Testis (tissue), 3 donors: Measurements from ENCODE around the gene MPC1. TPM values are rescaled to one million over a fixed set of nuclear protein-coding genes. Genes with fewer than 3 reads are reported as not detected.
"Not testable (repeated sequence)": the region's sequence is repeated elsewhere in the genome, so short reads cannot be mapped to it uniquely, and the experiment has no call there.

Experiments used
- DNase-seq: peaks from one replicate; pipeline ENCODE4 v3.0.0-alpha.2; 2019
- H3K27ac ChIP-seq, 2 donors: fragments of 200-600 bp; sonication (generic); one replicate each; pipeline ENCODE4 v1.5.1; 2019
- H3K27me3 ChIP-seq: fragments of 200-600 bp; sonication (generic); one replicate; pipeline ENCODE4 v1.5.1; 2019
- H3K36me3 ChIP-seq: fragments of 200-600 bp; sonication (generic); one replicate; pipeline ENCODE4 v1.5.1; 2017; ENCODE audit warnings: low read depth; ENCODE audit errors: missing control alignments
- H3K4me1 ChIP-seq: fragments of 200-600 bp; sonication (generic); one replicate; pipeline ENCODE4 v1.5.1; 2019
- H3K4me3 ChIP-seq, 2 donors: fragments of 200-600 bp; sonication (generic); one replicate each; pipeline ENCODE4 v1.5.1; 2017 to 2019
- H3K9me3 ChIP-seq: fragments of 200-600 bp; sonication (generic); one replicate; pipeline ENCODE4 v1.5.1; 2017
- CTCF ChIP-seq, 3 experiments: fragments of 450-650 bp in 2 of 3; fragments of 200-600 bp in 1 of 3; sonication (generic) in 1 of 3; IDR thresholded peaks; one replicate each; pipeline ENCODE4 v1.5.1; 2016 to 2019; ENCODE audit warnings: antibody characterized with exemption in 3 of 3, mild to moderate bottlenecking in 2 of 3, moderate library complexity in 1 of 3
- POLR2A ChIP-seq: fragments of 450-650 bp; IDR thresholded peaks from one replicate; pipeline ENCODE4 v1.6.1; 2017; ENCODE audit warnings: antibody characterized with exemption, mild to moderate bottlenecking, moderate library complexity
- whole genome bisulfite sequencing, 2 donors: methylation state at CpG; one replicate each; pipeline ENCODE4 v1.1.5; 2018; 5-methylcytosine and 5-hydroxymethylcytosine counted together
- intact Hi-C: fragments of 100-400 bp; cut with DNase I; formaldehyde crosslinking; loops from one replicate; pipeline ENCODE4 v1.15.1; 2023; ENCODE audit warnings: low total_unique reads
- polyA plus RNA-seq: library from polyadenylated mRNA; stranded (reverse); fragments of 350-450 nt; fragmentation: Illumina TruSeq; extraction: RNeasy Lipid Tissue Mini Kit (QIAGEN cat#74804); gene quantifications from one replicate; pipeline ENCODE4 v1.2.3, GENCODE V29; 2014; ENCODE audit warnings: low read depth, low replicate concordance; ENCODE audit not compliant: insufficient read depth
- total RNA-seq, 2 donors: library from RNA; depleted of rRNA; stranded (reverse); fragments of >200 nt; gene quantifications; one replicate each; pipeline ENCODE4 v1.2.3, GENCODE V29; 2016

Gene MPC1
- total and polyA plus RNA-seq, 3 donors from 2014 or later: 22.5 to 54.2 (median 24.0) TPM

- Histone ChIP-seq H3K36me3 (no peaks in the 10 kb centered on the region), H3K4me3 (no peak overlapping the region), H3K4me1 (peaks cover 5% of the 10 kb centered on the region), H3K9me3 (no peaks in the 10 kb centered on the region), H3K27ac (no peak overlapping the region), H3K27me3 (no peaks in the 10 kb centered on the region)
- no peak for TF ChIP-seq POLR2A
- TF ChIP-seq CTCF (IDR thresholded peaks at IDR 0.05): no peak
- intact Hi-C loops: no loop called here
- no peak for DNase-seq
- 75 to 81% methylated on average over 5 of the region's 5 CpGs for WGBS, 2 donors
These were observed 5.0 kb upstream of the MPC1 start for GRCh38 chr6:166387642-166388289.

- H3K4me3 ChIP-seq, H3K27me3 ChIP-seq, H3K27ac ChIP-seq, intact Hi-C loops, H3K9me3 ChIP-seq, H3K4me1 ChIP-seq, DNase-seq, H3K36me3 ChIP-seq: not testable (repeated sequence)
- WGBS, 2 donors: 96 to 97% methylated on average over 9 of the region's 9 CpGs
These were observed 4.4 kb upstream of the MPC1 start for GRCh38 chr6:166387098-166387497.

GRCh38 chr6:166386111-166386510 lies 3.4 kb upstream of the MPC1 start:
- no peak overlapping the region for H3K4me3 ChIP-seq
- no peaks in the 10 kb centered on the region for H3K36me3 ChIP-seq
- no peak for DNase-seq
- TF ChIP-seq POLR2A: no peak
- no peak for TF ChIP-seq CTCF (IDR thresholded peaks at IDR 0.05)
- H3K4me1 ChIP-seq: peaks cover 5% of the 10 kb centered on the region
- H3K27ac ChIP-seq: no peak overlapping the region
- intact Hi-C loops: no loop called here
- WGBS, 2 donors: 93 to 95% methylated on average over 9 of the region's 9 CpGs
- no peaks in the 10 kb centered on the region for H3K27me3 ChIP-seq
- H3K9me3 ChIP-seq: no peaks in the 10 kb centered on the region

- DNase-seq, H3K9me3 ChIP-seq, intact Hi-C loops, H3K36me3 ChIP-seq, H3K4me1 ChIP-seq, H3K27me3 ChIP-seq: not testable (repeated sequence)
- Histone ChIP-seq H3K27ac (peak overlapping the region; percentile 85 to 88), H3K4me3 (peak overlapping the region; percentile 87 to 90)
- TF ChIP-seq CTCF (IDR thresholded peaks at IDR 0.05): peak in 1 of 3 experiments; percentile 46
- WGBS, 2 donors: 10 to 21% methylated on average over 18 to 22 of the region's 22 CpGs
These were observed 1.1 kb upstream of the MPC1 start for GRCh38 chr6:166383802-166384363.

DNA sequence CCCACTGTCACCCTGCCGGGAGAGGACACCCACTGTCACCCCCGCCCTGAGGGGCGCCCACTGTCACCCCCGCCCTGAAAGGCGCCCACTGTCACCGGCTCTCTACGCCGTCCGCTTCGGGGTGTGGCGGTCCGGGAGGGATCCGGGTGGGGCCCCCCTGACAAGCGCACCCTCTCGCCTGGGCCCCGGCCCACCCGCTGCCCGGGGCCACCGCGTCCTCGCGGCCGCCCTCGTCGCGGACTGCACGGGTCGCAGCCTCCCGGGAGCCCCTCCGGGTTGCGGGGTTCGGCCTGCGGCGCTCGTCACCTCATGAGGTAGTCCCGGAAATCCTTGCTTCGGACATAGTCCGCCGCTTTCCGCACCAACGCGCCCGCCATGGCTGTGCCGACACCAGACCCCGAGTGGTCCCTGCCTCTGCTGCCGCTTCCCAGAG lies 224 bp downstream of the MPC1 start:
- TF ChIP-seq CTCF (IDR thresholded peaks at IDR 0.05): no peak
- no peak for TF ChIP-seq POLR2A
- 0% methylated on average over 5 to 31 of the region's 46 CpGs for WGBS, 2 donors
- intact Hi-C loops: no loop called here

More for the DNA sequence above, 224 bp downstream of the MPC1 start:
- no peaks in the 10 kb centered on the region for H3K9me3 ChIP-seq
- DNase-seq: no peak
- H3K4me3 ChIP-seq: peak overlapping the region; percentile 87 to 90
- H3K27ac ChIP-seq: peak overlapping the region; percentile 82 to 85
- H3K27me3 ChIP-seq: no peaks in the 10 kb centered on the region
- peaks cover 5% of the 10 kb centered on the region for H3K4me1 ChIP-seq
- no peaks in the 10 kb centered on the region for H3K36me3 ChIP-seq
